LNCaP clone FGC (cell line): ENCODE data around the gene SELENOI.

Experiments used
- DNase-seq: peaks from one replicate; pipeline ENCODE4 v3.0.0-alpha.2; 2011; ENCODE audit warnings: low read depth
- H3K4me3 ChIP-seq: 2 replicates; pipeline ENCODE4 v1.5.1; 2011; ENCODE audit warnings: mild to moderate bottlenecking, low read depth, low read length, control low read depth
- TF ChIP-seq, protein P1 (sequence below): IDR thresholded peaks from 2 replicates; pipeline ENCODE4 v1.5.1; 2012; ENCODE audit warnings: mild to moderate bottlenecking; ENCODE audit not compliant: control insufficient read depth, insufficient read depth; ENCODE audit errors: extremely low read depth

The SELENOI gene, protein sequence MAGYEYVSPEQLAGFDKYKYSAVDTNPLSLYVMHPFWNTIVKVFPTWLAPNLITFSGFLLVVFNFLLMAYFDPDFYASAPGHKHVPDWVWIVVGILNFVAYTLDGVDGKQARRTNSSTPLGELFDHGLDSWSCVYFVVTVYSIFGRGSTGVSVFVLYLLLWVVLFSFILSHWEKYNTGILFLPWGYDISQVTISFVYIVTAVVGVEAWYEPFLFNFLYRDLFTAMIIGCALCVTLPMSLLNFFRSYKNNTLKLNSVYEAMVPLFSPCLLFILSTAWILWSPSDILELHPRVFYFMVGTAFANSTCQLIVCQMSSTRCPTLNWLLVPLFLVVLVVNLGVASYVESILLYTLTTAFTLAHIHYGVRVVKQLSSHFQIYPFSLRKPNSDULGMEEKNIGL

DNA sequence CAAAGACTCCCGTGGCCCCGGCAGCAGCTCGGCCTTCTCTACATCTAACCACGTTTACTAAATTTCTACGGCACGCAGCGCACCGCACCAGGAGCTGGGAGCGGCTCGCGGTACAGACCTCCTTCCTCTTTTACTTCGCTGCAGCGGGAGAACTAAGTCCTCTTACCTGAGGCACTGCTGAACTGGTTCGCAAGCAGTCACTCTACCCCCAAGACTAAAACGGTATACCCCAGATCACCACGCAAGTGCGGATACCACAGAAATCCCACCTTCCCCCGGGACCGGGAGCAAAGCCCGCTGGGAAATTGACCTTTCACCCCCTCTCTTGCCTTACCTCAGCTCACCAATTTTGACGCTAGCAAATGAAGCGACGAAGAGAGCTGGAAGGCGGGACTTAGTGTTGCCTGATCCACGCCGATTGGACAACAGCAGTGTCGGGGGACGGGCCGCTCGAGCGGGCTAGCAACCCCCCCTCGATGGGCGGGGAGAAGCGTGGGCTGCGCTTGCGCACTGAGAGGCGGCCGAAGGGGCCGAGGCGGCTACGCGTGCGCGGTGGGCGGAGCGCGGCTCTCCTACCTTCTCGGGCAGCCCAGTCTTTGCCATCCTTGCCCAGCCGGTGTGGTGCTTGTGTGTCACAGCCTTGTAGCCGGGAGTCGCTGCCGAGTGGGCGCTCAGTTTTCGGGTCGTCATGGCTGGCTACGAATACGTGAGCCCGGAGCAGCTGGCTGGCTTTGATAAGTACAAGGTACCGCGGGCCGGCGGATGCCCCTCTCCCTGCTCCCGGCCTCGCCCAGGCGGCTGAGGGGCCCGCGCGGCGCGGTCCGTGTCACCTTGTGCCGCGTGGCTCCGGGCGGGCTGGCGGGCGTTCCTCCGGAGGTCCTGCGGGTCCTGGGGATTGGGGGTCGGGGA is at the start of gene SELENOI:
TSS of gene SELENOI (plus strand) at position 599 of the 909 bp plus-strand sequence. CDS start at position 689, 90 bp downstream.
- TF ChIP-seq, protein P1, sequence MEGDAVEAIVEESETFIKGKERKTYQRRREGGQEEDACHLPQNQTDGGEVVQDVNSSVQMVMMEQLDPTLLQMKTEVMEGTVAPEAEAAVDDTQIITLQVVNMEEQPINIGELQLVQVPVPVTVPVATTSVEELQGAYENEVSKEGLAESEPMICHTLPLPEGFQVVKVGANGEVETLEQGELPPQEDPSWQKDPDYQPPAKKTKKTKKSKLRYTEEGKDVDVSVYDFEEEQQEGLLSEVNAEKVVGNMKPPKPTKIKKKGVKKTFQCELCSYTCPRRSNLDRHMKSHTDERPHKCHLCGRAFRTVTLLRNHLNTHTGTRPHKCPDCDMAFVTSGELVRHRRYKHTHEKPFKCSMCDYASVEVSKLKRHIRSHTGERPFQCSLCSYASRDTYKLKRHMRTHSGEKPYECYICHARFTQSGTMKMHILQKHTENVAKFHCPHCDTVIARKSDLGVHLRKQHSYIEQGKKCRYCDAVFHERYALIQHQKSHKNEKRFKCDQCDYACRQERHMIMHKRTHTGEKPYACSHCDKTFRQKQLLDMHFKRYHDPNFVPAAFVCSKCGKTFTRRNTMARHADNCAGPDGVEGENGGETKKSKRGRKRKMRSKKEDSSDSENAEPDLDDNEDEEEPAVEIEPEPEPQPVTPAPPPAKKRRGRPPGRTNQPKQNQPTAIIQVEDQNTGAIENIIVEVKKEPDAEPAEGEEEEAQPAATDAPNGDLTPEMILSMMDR = no peak
- peak within 1 kb of the TSS; percentile 79 for H3K4me3 ChIP-seq
- peak; percentile 97 for DNase-seq

DNA sequence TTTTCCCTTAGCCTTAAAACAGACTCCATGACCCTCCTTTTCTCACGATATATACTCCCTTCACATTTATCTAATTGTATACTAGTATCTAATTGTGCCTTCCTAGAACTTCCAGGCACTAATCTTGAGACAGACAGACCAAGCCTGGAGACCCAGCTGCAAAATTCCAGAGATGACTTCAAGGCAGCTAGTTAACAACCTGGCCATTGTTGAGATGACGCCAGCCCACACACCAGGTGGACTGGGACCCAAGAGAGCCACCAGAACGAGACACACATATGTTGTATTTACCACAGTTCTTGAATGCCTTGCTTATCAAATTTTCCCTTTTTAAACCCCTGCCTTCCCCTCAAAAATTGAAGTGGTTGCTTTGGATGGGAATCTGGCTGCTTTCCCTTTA is 48.9 kb upstream of the SELENOI start:
- H3K4me3 ChIP-seq = no peak overlapping the region

DNA sequence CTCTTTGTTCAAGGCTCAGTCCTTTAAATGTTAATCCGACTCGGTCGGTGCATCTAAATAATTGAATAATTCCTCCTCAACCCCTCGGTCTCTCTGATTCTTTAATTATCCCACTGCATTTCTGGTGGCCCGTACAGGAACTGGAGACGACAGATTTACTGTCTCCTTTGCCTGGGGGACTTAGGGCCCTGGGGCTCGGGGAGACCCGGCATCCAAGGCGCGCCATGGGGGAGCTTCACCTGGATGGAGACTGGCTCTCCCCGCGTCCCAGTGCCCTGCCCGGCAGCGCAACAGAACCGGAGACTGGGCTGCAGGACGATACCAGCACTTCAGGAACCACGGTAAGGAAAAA is 47.7 kb upstream of the SELENOI start:
- TF ChIP-seq, protein P1 = no peak
- no peak for DNase-seq
- no peak overlapping the region for H3K4me3 ChIP-seq

More for the DNA sequence above, 48.9 kb upstream of the SELENOI start:
- TF ChIP-seq, protein P1 = no peak
- no peak for DNase-seq

DNA sequence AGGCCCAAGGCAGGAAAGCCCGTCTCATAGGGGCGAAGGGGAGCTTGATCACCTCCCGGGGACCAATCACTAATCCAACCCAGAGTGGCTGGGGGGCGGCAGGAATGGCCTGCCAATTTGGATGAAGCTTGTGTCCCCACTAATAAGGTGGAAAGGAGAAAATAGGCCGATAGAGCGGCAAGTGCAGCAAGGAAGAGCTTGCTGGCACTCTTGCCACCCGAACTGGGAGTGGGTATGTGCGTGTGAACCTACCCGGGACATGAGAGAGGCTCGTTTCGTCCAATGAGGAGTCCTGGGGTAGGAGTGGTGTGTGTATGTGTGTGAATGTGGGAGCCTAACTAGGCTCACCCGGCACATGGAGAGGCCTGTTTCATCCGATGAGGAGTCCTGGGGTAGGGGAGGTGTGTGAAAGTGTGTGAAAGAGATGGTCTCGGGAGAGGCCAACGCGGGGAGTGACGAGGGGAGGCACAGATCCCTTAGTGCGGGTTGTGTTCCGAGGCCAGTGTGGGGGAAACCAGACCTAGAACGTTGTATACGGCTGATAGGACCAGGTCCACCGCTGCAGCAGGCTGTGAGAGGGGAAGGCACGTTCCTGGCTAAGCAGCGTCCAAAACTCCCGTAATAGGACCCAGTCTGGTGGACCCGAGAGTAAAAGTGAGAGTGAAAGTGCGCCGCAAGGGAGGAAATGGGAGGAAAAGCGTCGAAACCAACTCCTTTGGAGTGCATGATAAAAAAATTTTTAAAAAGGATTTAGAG is 47.1 kb upstream of the SELENOI start:
- TF ChIP-seq, protein P1 = no peak
- H3K4me3 ChIP-seq = peak overlapping the region; percentile 35
- no peak for DNase-seq

DNA sequence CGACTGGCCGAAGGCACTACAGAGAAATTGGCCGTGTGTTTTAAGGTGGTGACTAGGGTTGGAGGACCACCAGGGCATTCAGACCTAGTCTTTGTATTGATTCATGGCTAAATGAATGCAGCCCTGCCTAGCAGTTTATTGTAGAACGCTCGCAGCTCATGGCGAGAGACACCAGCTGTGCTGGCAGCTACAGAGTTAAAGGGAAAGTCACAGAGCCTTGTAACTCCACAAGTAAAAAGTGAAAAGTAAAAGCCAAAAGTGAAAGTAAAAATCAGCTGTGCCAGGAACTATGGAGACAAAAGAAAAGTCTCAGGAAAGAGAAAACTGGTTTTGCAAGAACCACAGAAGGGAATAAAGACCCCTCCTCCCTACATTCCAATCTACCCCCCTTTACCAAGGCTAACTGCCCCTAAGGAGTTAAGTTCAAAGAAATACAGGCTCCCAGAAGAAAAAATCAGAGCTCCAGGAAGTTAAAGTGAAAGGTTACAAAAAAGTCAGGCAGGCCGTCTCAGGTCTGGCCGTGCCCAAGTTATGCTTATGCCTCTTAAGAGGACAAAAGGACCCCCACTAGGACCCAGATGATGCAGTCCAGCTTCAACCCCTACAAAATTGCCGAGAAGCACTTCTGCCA is 46.4 kb upstream of the SELENOI start:
- TF ChIP-seq, protein P1 = no peak
- DNase-seq = no peak
- peak overlapping the region; percentile 35 for H3K4me3 ChIP-seq
